Effector CD8-positive, alpha-beta T cell (primary cell): Measurements from ENCODE around the gene TEX54.
A peak's percentile ranks its signal among the peaks of the same experiment; 100 is the strongest.
"Not testable (repeated sequence)": the region's sequence is repeated elsewhere in the genome, so short reads cannot be mapped to it uniquely, and the experiment has no call there.

Experiments
- DNase-seq: peaks from one replicate; lab custom pipeline; 2025; lab: John Stamatoyannopoulos, UW
- total RNA-seq, 4 experiments: gene quantifications; one replicate each; lab custom pipeline; 2026; lab: John Stamatoyannopoulos, UW

TEX54 gene
- total RNA-seq, result 0 reads per million in 4 experiments

GRCh38 chr11:62832336-62833234 is at the start of gene TEX54:
TSS of gene TEX54 (minus strand) at chr11:62832841.
- no peak for DNase-seq

GRCh38 chr11:62882431-62882749 is 49.7 kb upstream of the TEX54 start:
- DNase-seq, result no peak

- peak; percentile 88 for DNase-seq
Observed at GRCh38 chr11:62881579-62882430, 49.2 kb upstream of the TEX54 start.

- DNase-seq, result peak; percentile 75
Observed at GRCh38 chr11:62880803-62881578, 48.4 kb upstream of the TEX54 start, which contains the start of gene SLC3A2. TSS of gene SLC3A2 (plus strand) at chr11:62880896. CDS start at chr11:62881024, 128 bp downstream.

GRCh38 chr11:62880231-62880802 is 47.7 kb upstream of the TEX54 start:
- DNase-seq, result no peak

- no peak for DNase-seq
Observed at GRCh38 chr11:62879235-62879978, 46.8 kb upstream of the TEX54 start.

- no peak for DNase-seq
Observed at GRCh38 chr11:62876712-62877111, 44.1 kb upstream of the TEX54 start.

- no peak for DNase-seq
Observed at GRCh38 chr11:62875698-62876478, 43.2 kb upstream of the TEX54 start.

GRCh38 chr11:62874851-62875250 is 42.2 kb upstream of the TEX54 start:
- DNase-seq, result no peak

- DNase-seq, result no peak
Observed at GRCh38 chr11:62865635-62866034, 33.0 kb upstream of the TEX54 start.

GRCh38 chr11:62863687-62864335 is 31.2 kb upstream of the TEX54 start:
- DNase-seq, result no peak

GRCh38 chr11:62861564-62862192 is 29.0 kb upstream of the TEX54 start:
- DNase-seq, result not testable (repeated sequence)

GRCh38 chr11:62860835-62861563 is 28.4 kb upstream of the TEX54 start:
- no peak for DNase-seq

- DNase-seq, result not testable (repeated sequence)
Observed at GRCh38 chr11:62859281-62859703, 26.7 kb upstream of the TEX54 start.

GRCh38 chr11:62858201-62858600 is 25.6 kb upstream of the TEX54 start:
- no peak for DNase-seq

GRCh38 chr11:62857541-62857982 is 24.9 kb upstream of the TEX54 start:
- DNase-seq, result no peak

- no peak for DNase-seq
Observed at GRCh38 chr11:62856333-62856895, 23.8 kb upstream of the TEX54 start.
